HepG2 (cell line): Measurements from ENCODE around the gene ITGB5.

Experiments
- NFE2L1 ChIP-seq: sonication (generic); formaldehyde crosslinking; IDR thresholded peaks from 2 replicates; pipeline ENCODE4 v1.4.0; 2020; ENCODE audit warnings: missing genetic modification reagents, mild to moderate bottlenecking, borderline replicate concordance
- NFYC ChIP-seq: IDR thresholded peaks from 2 replicates; pipeline ENCODE4 v1.6.1; 2016; ENCODE audit warnings: missing genetic modification reagents, missing compliant biosample characterization
- STAG1 ChIP-seq: sonication (generic); formaldehyde crosslinking; IDR thresholded peaks from 2 replicates; pipeline ENCODE4 v1.4.0; 2020; ENCODE audit warnings: missing genetic modification reagents
- TF ChIP-seq, protein P1 (sequence below): sonication (generic); formaldehyde crosslinking; IDR thresholded peaks from 2 replicates; pipeline ENCODE4 v1.5.0; 2020; ENCODE audit warnings: mild to moderate bottlenecking, missing genetic modification reagents
- TF ChIP-seq, protein P2 (sequence below): IDR thresholded peaks from 2 replicates; pipeline ENCODE4 v1.6.1; 2012; ENCODE audit warnings: inconsistent platforms

DNA sequence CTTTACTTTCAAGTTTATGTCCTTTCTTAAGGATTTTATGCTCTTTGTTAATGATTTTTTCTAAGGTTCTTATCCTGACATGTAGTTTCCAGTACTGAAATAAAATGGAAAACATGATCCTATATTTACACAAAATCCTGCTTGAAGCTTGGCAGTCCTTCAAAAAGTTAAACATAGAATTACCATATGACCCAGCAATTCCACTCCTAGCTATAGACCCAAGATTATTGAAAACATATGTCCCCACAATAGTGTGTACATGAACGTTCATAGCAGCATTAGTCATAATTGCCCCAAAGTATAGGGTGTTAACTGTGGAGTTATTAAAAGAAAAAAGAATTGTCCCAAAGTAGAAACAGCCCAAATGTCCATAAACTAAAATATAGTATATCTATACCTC is 33.2 kb downstream of the ITGB5 start:
- no peak for TF ChIP-seq NFYC
- TF ChIP-seq, protein P1, sequence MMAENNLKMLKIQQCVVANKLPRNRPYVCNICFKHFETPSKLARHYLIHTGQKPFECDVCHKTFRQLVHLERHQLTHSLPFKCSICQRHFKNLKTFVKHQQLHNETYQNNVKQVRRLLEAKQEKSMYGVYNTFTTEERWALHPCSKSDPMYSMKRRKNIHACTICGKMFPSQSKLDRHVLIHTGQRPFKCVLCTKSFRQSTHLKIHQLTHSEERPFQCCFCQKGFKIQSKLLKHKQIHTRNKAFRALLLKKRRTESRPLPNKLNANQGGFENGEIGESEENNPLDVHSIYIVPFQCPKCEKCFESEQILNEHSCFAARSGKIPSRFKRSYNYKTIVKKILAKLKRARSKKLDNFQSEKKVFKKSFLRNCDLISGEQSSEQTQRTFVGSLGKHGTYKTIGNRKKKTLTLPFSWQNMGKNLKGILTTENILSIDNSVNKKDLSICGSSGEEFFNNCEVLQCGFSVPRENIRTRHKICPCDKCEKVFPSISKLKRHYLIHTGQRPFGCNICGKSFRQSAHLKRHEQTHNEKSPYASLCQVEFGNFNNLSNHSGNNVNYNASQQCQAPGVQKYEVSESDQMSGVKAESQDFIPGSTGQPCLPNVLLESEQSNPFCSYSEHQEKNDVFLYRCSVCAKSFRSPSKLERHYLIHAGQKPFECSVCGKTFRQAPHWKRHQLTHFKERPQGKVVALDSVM (CRISPR knock-in tag), result no peak
- no peak for TF ChIP-seq NFE2L1 (CRISPR knock-in tag)
- TF ChIP-seq, protein P2, sequence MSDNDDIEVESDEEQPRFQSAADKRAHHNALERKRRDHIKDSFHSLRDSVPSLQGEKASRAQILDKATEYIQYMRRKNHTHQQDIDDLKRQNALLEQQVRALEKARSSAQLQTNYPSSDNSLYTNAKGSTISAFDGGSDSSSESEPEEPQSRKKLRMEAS, result no peak
- no peak for TF ChIP-seq STAG1 (CRISPR knock-in tag)
